H1 (cell line): Measurements from ENCODE around the gene ANGEL2. TPM values are rescaled to one million over a fixed set of nuclear protein-coding genes. Genes with fewer than 3 reads are reported as not detected.

Experiments used
- CHD7 ChIP-seq: fragments of 300-600 bp; sonication (generic); IDR thresholded peaks from 2 replicates; pipeline ENCODE4 v1.7.1; 2012; ENCODE audit warnings: low read length, moderate library complexity, mild to moderate bottlenecking, inconsistent platforms; ENCODE audit not compliant: insufficient replicate concordance
- POLR2AphosphoS5 ChIP-seq: IDR thresholded peaks from 2 replicates; pipeline ENCODE4 v1.6.1; 2011; ENCODE audit warnings: low read depth, low read length
- polyA plus RNA-seq, 7 experiments: library from polyadenylated mRNA; depleted of rRNA in 3 of 7; stranded (reverse) in 5 of 7; unstranded in 2 of 7; fragments of >200 nt in 5 of 7; fragments of 200-250 nt in 2 of 7; gene quantifications; 1 replicate in 5 of 7; 2 replicates in 1 of 7; 4 replicates in 1 of 7; pipeline versions ENCODE4 v1.2.1 to v1.2.3, GENCODE V29; 2011 to 2013; ENCODE audit warnings: missing spikeins in 2 of 7, mixed read lengths in 2 of 7
- total RNA-seq: library from RNA; stranded (reverse); fragmentation: NEBNext Ultra II Directional; extraction: Animal tissue kit (Norgen Biotek cat#: 25700); gene quantifications from 2 replicates; pipeline ENCODE4 v1.2.1, GENCODE V29; 2021
- TF ChIP-seq, protein P1 (sequence below), 3 experiments: IDR thresholded peaks; 1 replicate in 2 of 3; 2 replicates in 1 of 3; pipeline versions ENCODE4 v1.5.1 to v1.6.1; 2011; ENCODE audit warnings: low read length in 3 of 3, mild to moderate bottlenecking in 3 of 3, inconsistent platforms in 2 of 3, low read depth in 1 of 3, moderate library complexity in 1 of 3; ENCODE audit not compliant: insufficient read depth in 1 of 3; ENCODE audit errors: control extremely low read depth in 1 of 3

ANGEL2 gene
- total and polyA plus RNA-seq, 2 of the 8 experiments (the other 6 are each of a cell fraction or from before 2014, with no cell fraction given): 18.1 to 39.9 TPM

GRCh38 chr1:213003256-213003655, 12.4 kb downstream of the ANGEL2 start (continued):
- TF ChIP-seq, protein P1, sequence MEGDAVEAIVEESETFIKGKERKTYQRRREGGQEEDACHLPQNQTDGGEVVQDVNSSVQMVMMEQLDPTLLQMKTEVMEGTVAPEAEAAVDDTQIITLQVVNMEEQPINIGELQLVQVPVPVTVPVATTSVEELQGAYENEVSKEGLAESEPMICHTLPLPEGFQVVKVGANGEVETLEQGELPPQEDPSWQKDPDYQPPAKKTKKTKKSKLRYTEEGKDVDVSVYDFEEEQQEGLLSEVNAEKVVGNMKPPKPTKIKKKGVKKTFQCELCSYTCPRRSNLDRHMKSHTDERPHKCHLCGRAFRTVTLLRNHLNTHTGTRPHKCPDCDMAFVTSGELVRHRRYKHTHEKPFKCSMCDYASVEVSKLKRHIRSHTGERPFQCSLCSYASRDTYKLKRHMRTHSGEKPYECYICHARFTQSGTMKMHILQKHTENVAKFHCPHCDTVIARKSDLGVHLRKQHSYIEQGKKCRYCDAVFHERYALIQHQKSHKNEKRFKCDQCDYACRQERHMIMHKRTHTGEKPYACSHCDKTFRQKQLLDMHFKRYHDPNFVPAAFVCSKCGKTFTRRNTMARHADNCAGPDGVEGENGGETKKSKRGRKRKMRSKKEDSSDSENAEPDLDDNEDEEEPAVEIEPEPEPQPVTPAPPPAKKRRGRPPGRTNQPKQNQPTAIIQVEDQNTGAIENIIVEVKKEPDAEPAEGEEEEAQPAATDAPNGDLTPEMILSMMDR (IDR thresholded peaks at IDR 0.05; ENCODE audit: control extremely low read depth in 1 of 3, insufficient read depth in 1 of 3, low read depth in 1 of 3, low read length in 3 of 3): no peak
- TF ChIP-seq POLR2AphosphoS5: no peak
- TF ChIP-seq CHD7: no peak
- TF ChIP-seq, all 59 proteins: peak for 0
